Endothelial cell of umbilical vein (primary cell): Measurements from ENCODE around the gene INPP5A. TPM values are rescaled to one million over a fixed set of nuclear protein-coding genes. Genes with fewer than 3 reads are reported as not detected.

Source experiments
- BruUV-seq: library from RNA; stranded (reverse); fragments of 400-500 nt; replicated peaks from 2 replicates; lab custom pipeline; 2021; lab: Mats Ljungman, UMichigan
- CTCF ChIA-PET: fragments of 300-600, 350-600 bp; sonication (Branson Sonifier 250); formaldehyde crosslinking; loops from one replicate; lab custom pipeline; 2021; ENCODE audit warnings: antibody characterized with exemption, inconsistent platforms; lab: Charles Lee
- POLR2A ChIA-PET: fragments of 300-600, 350-600 bp; sonication (Branson Sonifier 250); formaldehyde crosslinking; loops from one replicate; lab custom pipeline; 2021; ENCODE audit warnings: antibody characterized with exemption, inconsistent platforms; lab: Charles Lee
- DNase-seq: peaks from one replicate; pipeline ENCODE4 v3.0.0-alpha.2; 2011; ENCODE audit warnings: low read depth, low spot score
- FAIRE-seq: peaks from 2 replicates; lab custom pipeline; 2011; peaks lifted over from hg19 to GRCh38; lab: Jason Lieb, UNC
- H2AFZ ChIP-seq: 2 replicates; pipeline ENCODE4 v1.6.0; 2012; ENCODE audit warnings: low read depth, low read length, control low read depth, inconsistent platforms
- H3K27ac ChIP-seq: 2 replicates; pipeline ENCODE4 v1.5.1; 2011; ENCODE audit warnings: low read depth, mild to moderate bottlenecking, control low read depth, low read length, moderate library complexity; ENCODE audit not compliant: insufficient read depth
- H3K27me3 ChIP-seq, 2 experiments: 2 replicates each; pipeline versions ENCODE4 v1.6.0 to v1.6.1; 2011; ENCODE audit warnings: low read length in 2 of 2, mixed read lengths in 1 of 2; ENCODE audit not compliant: control insufficient read depth in 2 of 2, insufficient read depth in 2 of 2
- H3K36me3 ChIP-seq, 2 experiments: 2 replicates in 1 of 2; 3 replicates in 1 of 2; pipeline ENCODE4 v1.5.1; 2011; ENCODE audit warnings: low read length in 2 of 2, mild to moderate bottlenecking in 1 of 2, moderate library complexity in 1 of 2; ENCODE audit not compliant: control insufficient read depth in 2 of 2, insufficient read depth in 2 of 2; ENCODE audit errors: extremely low read depth in 1 of 2
- H3K4me1 ChIP-seq: 3 replicates; pipeline ENCODE4 v1.5.1; 2011; ENCODE audit warnings: mild to moderate bottlenecking, low read length; ENCODE audit not compliant: control insufficient read depth, insufficient read depth; ENCODE audit errors: extremely low read depth
- H3K4me2 ChIP-seq: 2 replicates; pipeline ENCODE4 v1.6.1; 2011; ENCODE audit warnings: low read length, control low read depth, mixed read lengths; ENCODE audit not compliant: insufficient read depth
- H3K4me3 ChIP-seq, 3 experiments: fragments of 200-600 bp in 1 of 3; sonication (generic), shearing (Covaris generic) in 1 of 3; replicated peaks in 1 of 3; 2 replicates each; pipeline ENCODE4 v1.5.1; 2011 to 2016; ENCODE audit warnings: control low read depth in 3 of 3, low read length in 3 of 3, mild to moderate bottlenecking in 2 of 3, inconsistent platforms in 1 of 3, low read depth in 1 of 3, moderate library complexity in 1 of 3; ENCODE audit not compliant: insufficient read depth in 1 of 3
- H3K79me2 ChIP-seq: 2 replicates; pipeline ENCODE4 v1.6.0; 2012; ENCODE audit warnings: low read length, inconsistent platforms; ENCODE audit not compliant: control insufficient read depth, insufficient read depth
- H3K9ac ChIP-seq: replicated peaks from 2 replicates; pipeline ENCODE3; 2011; ENCODE audit warnings: low read length, control low read depth; ENCODE audit not compliant: insufficient read depth; ENCODE audit errors: extremely low read depth
- H3K9me1 ChIP-seq: replicated peaks from 3 replicates; pipeline ENCODE4 v1.6.0; 2011; ENCODE audit warnings: mild to moderate bottlenecking, low read length; ENCODE audit not compliant: control insufficient read depth, insufficient read depth; ENCODE audit errors: extremely low read depth
- H3K9me3 ChIP-seq: replicated peaks from 2 replicates; pipeline ENCODE4 v1.5.1; 2012; ENCODE audit warnings: low read length, inconsistent platforms; ENCODE audit not compliant: control insufficient read depth, insufficient read depth
- H4K20me1 ChIP-seq: replicated peaks from 2 replicates; pipeline ENCODE3; 2011; ENCODE audit warnings: mild to moderate bottlenecking, low read length; ENCODE audit not compliant: control insufficient read depth, insufficient read depth; ENCODE audit errors: extremely low read depth
- CTCF ChIP-seq, 2 donors: IDR thresholded peaks; 1 replicate in 1 of 2; 2 replicates in 1 of 2; pipeline ENCODE4 v1.5.1; 2011; ENCODE audit warnings: low read length in 2 of 2, mild to moderate bottlenecking in 2 of 2, moderate library complexity in 2 of 2, control low read depth in 1 of 2, inconsistent platforms in 1 of 2, low read depth in 1 of 2; ENCODE audit not compliant: insufficient read depth in 1 of 2; ENCODE audit errors: extremely low read depth in 1 of 2
- EZH2 ChIP-seq: IDR thresholded peaks from 2 replicates; pipeline ENCODE4 v1.6.1; 2012; ENCODE audit warnings: borderline replicate concordance, low read depth, mild to moderate bottlenecking, moderate library complexity, low read length, inconsistent platforms; ENCODE audit not compliant: severe bottlenecking
- FOS ChIP-seq: IDR thresholded peaks from 2 replicates; pipeline ENCODE4 v1.6.1; 2011; ENCODE audit warnings: mild to moderate bottlenecking, low read length, moderate library complexity, borderline replicate concordance; ENCODE audit not compliant: insufficient read depth
- GATA2 ChIP-seq: IDR thresholded peaks from 2 replicates; pipeline ENCODE4 v1.7.0; 2011; ENCODE audit warnings: low read depth, mild to moderate bottlenecking, moderate library complexity, mixed read lengths, low read length; ENCODE audit not compliant: insufficient read length, insufficient read depth
- JUN ChIP-seq: IDR thresholded peaks from 2 replicates; pipeline ENCODE4 v1.6.1; 2011; ENCODE audit warnings: borderline replicate concordance, low read depth; ENCODE audit not compliant: insufficient read length, insufficient read depth
- MAX ChIP-seq: IDR thresholded peaks from 2 replicates; pipeline ENCODE4 v1.6.1; 2011; ENCODE audit not compliant: insufficient read depth, insufficient read length
- MYC ChIP-seq: IDR thresholded peaks from one replicate; pipeline ENCODE4 v1.6.1; 2011; ENCODE audit warnings: mild to moderate bottlenecking, low read depth, low read length
- POLR2A ChIP-seq: IDR thresholded peaks from 2 replicates; pipeline ENCODE4 v1.6.1; 2012; ENCODE audit warnings: low read depth, mild to moderate bottlenecking, control low read depth, low read length
- POLR2AphosphoS5 ChIP-seq: IDR thresholded peaks from 2 replicates; pipeline ENCODE4 v1.6.1; 2012; ENCODE audit warnings: low read depth, mild to moderate bottlenecking, control low read depth, low read length, moderate library complexity; ENCODE audit not compliant: insufficient read depth
- dilution Hi-C: fragments of 300-500 bp; cut with MboI; formaldehyde crosslinking; loops from one replicate; pipeline ENCODE4 v1.15.0; 2019; ENCODE audit warnings: low sequenced_read_pairs; ENCODE audit not compliant: extremely low pct_ligation_motif_present
- intact Hi-C: fragments of 100-400 bp; cut with micrococcal nuclease; formaldehyde crosslinking; loops from one replicate; pipeline ENCODE4 v1.10.0; 2022
- polyA plus RNA-seq, 4 experiments: library from polyadenylated mRNA; depleted of rRNA in 3 of 4; stranded (reverse) in 3 of 4; unstranded in 1 of 4; fragments of >200 nt; gene quantifications; 2 replicates each; pipeline versions ENCODE4 v1.2.1 to v1.2.3, GENCODE V29; 2011 to 2012; ENCODE audit warnings: missing spikeins in 1 of 4
- total RNA-seq: library from RNA; stranded (reverse); gene quantifications from 2 replicates; pipeline ENCODE4 v1.2.3, GENCODE V29; 2021

INPP5A gene
- total and polyA plus RNA-seq, 2 donors (not counting 3 experiments of a cell fraction or from before 2014, with no cell fraction given) = 22.9 to 33.2 TPM

DNA sequence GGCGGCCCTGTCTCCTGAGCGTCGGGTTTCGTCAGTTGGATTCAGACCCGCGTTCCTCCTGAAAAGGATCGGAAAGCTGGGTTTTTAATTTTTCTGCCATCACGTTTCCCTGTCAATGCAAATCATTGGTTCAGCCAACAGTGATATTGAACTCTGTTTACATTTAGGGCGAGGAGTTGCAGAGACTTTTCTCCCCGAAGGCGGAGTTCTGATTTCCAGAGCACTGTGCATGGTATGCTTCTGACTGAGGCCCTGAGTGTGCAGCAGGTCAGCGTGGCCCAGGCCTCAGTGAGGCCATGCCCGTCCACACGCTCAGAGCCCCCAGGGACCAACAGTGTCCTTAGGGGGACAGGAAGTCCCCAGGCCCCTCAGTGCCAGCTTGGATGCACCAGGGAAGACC lies 221.3 kb downstream of the INPP5A start:
- CTCF ChIA-PET = no interaction called here
- Histone ChIP-seq H3K4me1 (no peaks in the 10 kb centered on the region), H3K9me3 (no peaks in the 10 kb centered on the region), H3K4me3 (no peak overlapping the region), H3K27ac (no peak overlapping the region), H2AFZ (no peak overlapping the region), H3K27me3 (no peaks in the 10 kb centered on the region), H3K4me2 (no peak overlapping the region), H4K20me1 (no peaks in the 10 kb centered on the region), H3K36me3 (no peaks in the 10 kb centered on the region), H3K9me1 (no peaks in the 10 kb centered on the region), H3K9ac (no peak overlapping the region), H3K79me2 (no peaks in the 10 kb centered on the region)
- dilution Hi-C loops = no loop called here
- POLR2A ChIA-PET = no interaction called here
- intact Hi-C loops = no loop called here
- DNase-seq (no peak), FAIRE-seq (no peak)
- BruUV-seq = no TSS peak
- TF ChIP-seq FOS (no peak), MAX (no peak), EZH2 (no peak), MYC (no peak), JUN (no peak), POLR2AphosphoS5 (no peak), POLR2A (no peak), CTCF (IDR thresholded peaks at IDR 0.05; ENCODE audit: extremely low read depth in 1 of 2, insufficient read depth in 1 of 2, low read depth in 1 of 2, low read length in 2 of 2) (no peak), GATA2 (no peak)
